HCT116 (cell line): ENCODE data around the gene SMCO4.

Source experiments
- CEBPB ChIP-seq: IDR thresholded peaks from 2 replicates; pipeline ENCODE4 v1.6.1; 2012; ENCODE audit warnings: low read depth
- CTCF ChIP-seq, 3 experiments: fragments of 200-600 bp in 1 of 3; sonication (generic) in 1 of 3; IDR thresholded peaks in 2 of 3; conservative IDR thresholded peaks in 1 of 3; 2 replicates each; pipeline ENCODE4 v1.5.1; 2012 to 2017; ENCODE audit warnings: low read depth in 2 of 3, low read length in 2 of 3, antibody characterized with exemption in 1 of 3, borderline replicate concordance in 1 of 3, control low read depth in 1 of 3, mild to moderate bottlenecking in 1 of 3, mixed read lengths in 1 of 3, mixed run types in 1 of 3, moderate library complexity in 1 of 3; ENCODE audit not compliant: insufficient read depth in 1 of 3
- EGR1 ChIP-seq: IDR thresholded peaks from 2 replicates; pipeline ENCODE4 v1.6.1; 2012; ENCODE audit warnings: low read depth
- ELF1 ChIP-seq: IDR thresholded peaks from 2 replicates; pipeline ENCODE4 v1.6.1; 2012; ENCODE audit warnings: low read depth, borderline replicate concordance
- EZH2phosphoT487 ChIP-seq: fragments of 200-600 bp; IDR thresholded peaks from 2 replicates; pipeline ENCODE4 v1.6.1; 2018; ENCODE audit warnings: antibody characterized with exemption, borderline replicate concordance
- JUND ChIP-seq: IDR thresholded peaks from 2 replicates; pipeline ENCODE4 v1.6.1; 2012
- POLR2A ChIP-seq: IDR thresholded peaks from 2 replicates; pipeline ENCODE4 v1.7.0; 2011; ENCODE audit warnings: borderline replicate concordance; ENCODE audit not compliant: insufficient read depth, insufficient read length; ENCODE audit errors: extremely low read depth
- POLR2AphosphoS5 ChIP-seq: IDR thresholded peaks from 2 replicates; pipeline ENCODE4 v1.6.1; 2011; ENCODE audit warnings: mild to moderate bottlenecking, low read depth, low read length, moderate library complexity
- RAD21 ChIP-seq: IDR thresholded peaks from 2 replicates; pipeline ENCODE4 v1.6.1; 2012; ENCODE audit warnings: low read depth, mild to moderate bottlenecking
- REST ChIP-seq: IDR thresholded peaks from 2 replicates; pipeline ENCODE4 v1.6.1; 2012; ENCODE audit warnings: low read depth
- SP1 ChIP-seq: IDR thresholded peaks from 2 replicates; pipeline ENCODE4 v1.6.1; 2012; ENCODE audit warnings: low read depth
- SRF ChIP-seq: IDR thresholded peaks from 2 replicates; pipeline ENCODE4 v1.6.1; 2012; ENCODE audit warnings: low read depth
- ZBTB33 ChIP-seq: IDR thresholded peaks from 2 replicates; pipeline ENCODE4 v1.6.1; 2011; ENCODE audit warnings: mild to moderate bottlenecking, low read length, moderate library complexity; ENCODE audit not compliant: insufficient replicate concordance; ENCODE audit errors: extremely low read depth
- ZNF274 ChIP-seq: fragments of 200-500 bp; sonication (Bioruptor generic); IDR thresholded peaks from 2 replicates; pipeline ENCODE4 v1.6.1; 2014; ENCODE audit warnings: mild to moderate bottlenecking, low read depth, low read length, inconsistent platforms

GRCh38 chr11:93520726-93521509 is 22.3 kb downstream of the SMCO4 start:
- TF ChIP-seq REST: no peak
- TF ChIP-seq POLR2A: no peak
- TF ChIP-seq CTCF (IDR thresholded peaks at IDR 0.05 in 2 of 3, conservative IDR thresholded peaks at IDR 0.05 in 1 of 3; ENCODE audit: borderline replicate concordance in 1 of 3, insufficient read depth in 1 of 3, low read depth in 2 of 3, low read length in 2 of 3): no peak
- no peak for TF ChIP-seq ZNF274
- no peak for TF ChIP-seq ZBTB33
- TF ChIP-seq EZH2phosphoT487: no peak
- TF ChIP-seq RAD21: no peak
- TF ChIP-seq ELF1: no peak
- no peak for TF ChIP-seq CEBPB
- no peak for TF ChIP-seq SP1
- no peak for TF ChIP-seq EGR1
- TF ChIP-seq POLR2AphosphoS5: no peak
- TF ChIP-seq SRF: no peak
- no peak for TF ChIP-seq JUND
